ENCODE data around the gene ATP11B.

DNA sequence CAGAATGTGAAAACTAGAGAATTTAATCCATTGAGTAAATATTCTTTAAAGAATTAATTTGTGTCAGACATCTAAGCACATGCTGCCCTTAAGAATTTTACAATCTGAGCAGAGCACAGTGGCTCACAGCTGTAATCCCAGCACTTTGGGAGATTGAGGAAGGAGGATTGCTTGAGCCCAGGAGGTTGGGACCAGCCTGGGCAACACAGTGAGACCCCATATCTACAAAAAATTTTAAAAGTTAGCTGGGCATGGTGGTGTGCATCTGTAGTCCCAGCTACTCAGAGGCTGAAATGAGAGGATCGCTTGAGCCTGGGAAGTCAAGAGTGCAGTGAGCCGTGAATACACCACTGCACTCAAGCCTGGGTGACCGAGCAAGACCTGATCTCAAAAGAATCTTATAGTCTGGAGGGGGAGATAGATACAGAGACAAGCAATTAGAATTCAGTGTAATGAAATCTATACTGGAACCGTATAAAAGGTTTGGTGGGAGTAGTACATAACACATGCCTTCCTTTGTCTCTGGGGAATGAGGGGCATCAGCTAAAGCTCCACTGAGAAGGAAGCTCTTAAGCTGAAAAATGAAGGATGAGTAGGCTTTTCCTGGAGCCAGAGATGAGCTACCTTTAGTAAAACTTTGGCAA, 21.2 kb downstream of the ATP11B start:
- TF ChIP-seq BRCA1 (IDR thresholded peaks at IDR 0.05; ENCODE audit: low read depth, low read length), result no peak
- TF ChIP-seq, protein P1, sequence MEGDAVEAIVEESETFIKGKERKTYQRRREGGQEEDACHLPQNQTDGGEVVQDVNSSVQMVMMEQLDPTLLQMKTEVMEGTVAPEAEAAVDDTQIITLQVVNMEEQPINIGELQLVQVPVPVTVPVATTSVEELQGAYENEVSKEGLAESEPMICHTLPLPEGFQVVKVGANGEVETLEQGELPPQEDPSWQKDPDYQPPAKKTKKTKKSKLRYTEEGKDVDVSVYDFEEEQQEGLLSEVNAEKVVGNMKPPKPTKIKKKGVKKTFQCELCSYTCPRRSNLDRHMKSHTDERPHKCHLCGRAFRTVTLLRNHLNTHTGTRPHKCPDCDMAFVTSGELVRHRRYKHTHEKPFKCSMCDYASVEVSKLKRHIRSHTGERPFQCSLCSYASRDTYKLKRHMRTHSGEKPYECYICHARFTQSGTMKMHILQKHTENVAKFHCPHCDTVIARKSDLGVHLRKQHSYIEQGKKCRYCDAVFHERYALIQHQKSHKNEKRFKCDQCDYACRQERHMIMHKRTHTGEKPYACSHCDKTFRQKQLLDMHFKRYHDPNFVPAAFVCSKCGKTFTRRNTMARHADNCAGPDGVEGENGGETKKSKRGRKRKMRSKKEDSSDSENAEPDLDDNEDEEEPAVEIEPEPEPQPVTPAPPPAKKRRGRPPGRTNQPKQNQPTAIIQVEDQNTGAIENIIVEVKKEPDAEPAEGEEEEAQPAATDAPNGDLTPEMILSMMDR (IDR thresholded peaks at IDR 0.05; ENCODE audit: control extremely low read depth in 1 of 3, insufficient read depth in 1 of 3, low read depth in 1 of 3, low read length in 3 of 3), result no peak
- no peak for TF ChIP-seq KDM1A (IDR thresholded peaks at IDR 0.05; ENCODE audit: borderline replicate concordance, low read length)
- TF ChIP-seq CREB1 (IDR thresholded peaks at IDR 0.05), result no peak
- no peak for TF ChIP-seq FOSL1 (IDR thresholded peaks at IDR 0.05; ENCODE audit: insufficient read depth, low read depth, low read length)
- TF ChIP-seq SIN3A (conservative IDR thresholded peaks at IDR 0.05 in 1 of 2, IDR thresholded peaks at IDR 0.05 in 1 of 2; ENCODE audit: low read depth in 1 of 2, low read length in 2 of 2), result no peak

All from H1 (cell line).